NCI-H2107 treated with DMSO at 0.1 percent for 48 hours (cell line): Measurements from ENCODE around the gene ADCY3.
"Not testable (repeated sequence)": the region's sequence is repeated elsewhere in the genome, so short reads cannot be mapped to it uniquely, and the experiment has no call there.

Source experiments
- DNase-seq: peaks from one replicate; lab custom pipeline; 2025; ENCODE audit not compliant: unreplicated experiment; lab: John Stamatoyannopoulos, UW

The ADCY3 gene

GRCh38 chr2:24816404-24816803 lies 103.6 kb downstream of the ADCY3 start:
- no peak for DNase-seq

- no peak for DNase-seq
These were observed 104.9 kb downstream of the ADCY3 start for GRCh38 chr2:24815171-24815570.

GRCh38 chr2:24814516-24814915 lies 105.5 kb downstream of the ADCY3 start:
- DNase-seq, result no peak

- no peak for DNase-seq
These were observed 106.3 kb downstream of the ADCY3 start for GRCh38 chr2:24813691-24814137.

- no peak for DNase-seq
These were observed 110.6 kb downstream of the ADCY3 start for GRCh38 chr2:24809316-24810007.

GRCh38 chr2:24806661-24807036 lies 113.4 kb downstream of the ADCY3 start:
- no peak for DNase-seq

- not testable (repeated sequence) for DNase-seq
These were observed 114.0 kb downstream of the ADCY3 start for GRCh38 chr2:24805811-24806660.

GRCh38 chr2:24800487-24800886 lies 119.5 kb downstream of the ADCY3 start:
- not testable (repeated sequence) for DNase-seq

GRCh38 chr2:24797644-24798043 lies 122.4 kb downstream of the ADCY3 start:
- no peak for DNase-seq

GRCh38 chr2:24793761-24794435 lies 126.1 kb downstream of the ADCY3 start:
- no peak for DNase-seq

- DNase-seq, result peak; percentile 94
These were observed 126.9 kb downstream of the ADCY3 start, which contains the start of the genes CENPO and PTRHD1 for GRCh38 chr2:24792874-24793760. Gene CENPO (plus strand): TSS chr2:24793425. CDS start chr2:24793920, 495 bp downstream. Gene PTRHD1 (minus strand): TSS chr2:24793391. CDS start chr2:24793377, 14 bp downstream.

- DNase-seq, result no peak
These were observed 127.5 kb downstream of the ADCY3 start for GRCh38 chr2:24792542-24792873.

- no peak for DNase-seq
These were observed 128.6 kb downstream of the ADCY3 start for GRCh38 chr2:24791452-24791851.

GRCh38 chr2:24788816-24789215 lies 131.2 kb downstream of the ADCY3 start:
- no peak for DNase-seq

GRCh38 chr2:24787532-24787931 lies 132.5 kb downstream of the ADCY3 start:
- DNase-seq, result no peak

GRCh38 chr2:24785671-24786321 lies 134.2 kb downstream of the ADCY3 start:
- peak; percentile 95 for DNase-seq

- no peak for DNase-seq
These were observed 136.4 kb downstream of the ADCY3 start for GRCh38 chr2:24783641-24784040.

- DNase-seq, result no peak
These were observed 140.9 kb downstream of the ADCY3 start for GRCh38 chr2:24779116-24779515.

GRCh38 chr2:24774373-24774772 lies 145.7 kb downstream of the ADCY3 start:
- DNase-seq, result no peak
